HG03575 (cell line): ENCODE measurements around the gene C3orf70.
"Not testable (repeated sequence)": the region's sequence is repeated elsewhere in the genome, so short reads cannot be mapped to it uniquely, and the experiment has no call there.

Experiments used
- ATAC-seq: cut with Tn5 transposase; IDR thresholded peaks from one replicate; pipeline ENCODE4 v1.9.1; 2021; ENCODE audit not compliant: unreplicated experiment, insufficient number of reproducible peaks, low FRiP score; ENCODE audit errors: extremely low read depth

The C3orf70 gene

GRCh38 chr3:185153171-185153771, 411 bp upstream of the C3orf70 start:
- ATAC-seq: no peak

GRCh38 chr3:185151964-185152409, 873 bp downstream of the C3orf70 start:
- ATAC-seq: no peak

- no peak for ATAC-seq
Measured at GRCh38 chr3:185151101-185151963, 1.5 kb downstream of the C3orf70 start.

DNA sequence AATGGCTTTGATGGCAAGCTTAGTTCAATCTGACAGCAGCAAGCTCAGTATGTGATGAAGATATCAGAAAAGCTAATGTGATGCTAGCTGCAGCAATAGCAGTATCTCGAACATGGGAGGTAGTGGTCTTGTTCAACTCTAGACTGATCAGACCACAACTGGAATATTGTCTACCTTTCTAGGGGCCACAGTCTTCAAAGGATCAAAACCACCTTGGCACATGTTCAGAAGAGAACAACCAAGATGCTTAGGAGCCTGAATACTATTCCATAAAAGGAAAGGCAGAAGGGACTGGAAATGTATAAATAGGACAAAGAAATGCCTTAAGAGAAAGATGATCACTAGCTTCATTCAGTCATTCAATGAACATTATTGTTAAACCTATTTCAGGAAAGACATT, 2.3 kb downstream of the C3orf70 start:
- no peak for ATAC-seq

DNA sequence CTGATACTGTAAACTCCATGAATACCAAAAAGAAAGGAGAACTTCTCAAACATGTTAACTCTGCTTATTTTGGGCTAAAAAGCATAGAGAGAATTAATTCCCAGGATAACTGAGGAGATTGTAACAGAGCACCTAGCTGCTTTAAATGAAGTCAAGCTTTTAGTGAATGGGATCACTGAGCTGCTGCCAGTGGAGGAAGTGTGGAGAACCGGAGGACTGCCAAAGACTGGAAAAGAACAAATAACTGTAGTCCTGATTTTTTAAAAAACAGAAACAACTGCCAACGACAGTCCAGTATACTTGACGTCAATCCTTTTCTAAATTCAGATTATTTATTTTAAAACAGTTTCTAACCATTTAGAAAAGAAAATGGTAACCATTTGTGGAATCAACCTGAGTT, 3.3 kb downstream of the C3orf70 start:
- no peak for ATAC-seq

- no peak for ATAC-seq
Measured at GRCh38 chr3:185145511-185145910, 7.3 kb downstream of the C3orf70 start.

DNA sequence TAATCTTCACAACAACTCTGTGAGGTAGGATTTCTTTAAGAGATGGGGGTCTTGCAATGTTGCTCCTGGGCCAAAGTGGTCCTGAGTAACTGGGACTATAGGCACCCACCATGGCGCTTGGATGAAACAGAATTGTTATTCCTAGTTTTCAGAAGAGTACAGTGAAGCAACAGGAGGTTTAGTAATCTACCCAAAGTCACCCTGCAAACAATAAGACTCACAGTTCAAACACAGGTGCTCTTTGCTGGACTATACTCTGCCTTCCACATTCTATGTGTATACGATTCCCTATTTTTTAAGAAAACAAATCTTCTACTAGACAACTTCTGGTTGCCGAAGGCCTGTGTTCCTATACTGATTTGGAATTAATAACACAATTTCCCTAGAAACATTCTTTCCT, 8.1 kb downstream of the C3orf70 start:
- ATAC-seq: no peak

DNA sequence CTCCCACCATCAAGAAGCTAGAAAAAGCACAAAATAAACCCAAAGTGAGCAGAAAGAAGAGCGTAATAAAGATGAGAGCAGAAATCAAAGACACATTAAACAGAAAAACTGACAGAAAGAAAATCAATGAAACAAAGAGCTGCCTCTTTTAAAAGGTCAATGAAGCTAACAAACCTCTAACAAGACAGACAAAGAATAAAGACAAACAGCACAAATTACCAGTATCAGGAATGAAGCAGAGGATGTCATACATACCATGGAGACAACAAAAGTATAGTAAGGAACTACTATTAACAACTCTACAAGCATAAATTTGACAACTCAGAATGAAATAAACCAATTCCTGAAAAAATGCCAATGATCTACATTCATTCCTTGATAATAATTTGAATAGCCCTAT, 15.0 kb downstream of the C3orf70 start:
- ATAC-seq: no peak

- no peak for ATAC-seq
Measured at GRCh38 chr3:185134509-185134908, 18.4 kb downstream of the C3orf70 start.

- no peak for ATAC-seq
Measured at GRCh38 chr3:185131602-185132256, 21.1 kb downstream of the C3orf70 start.

- ATAC-seq: no peak
Measured at GRCh38 chr3:185129083-185129482, 23.8 kb downstream of the C3orf70 start.

DNA sequence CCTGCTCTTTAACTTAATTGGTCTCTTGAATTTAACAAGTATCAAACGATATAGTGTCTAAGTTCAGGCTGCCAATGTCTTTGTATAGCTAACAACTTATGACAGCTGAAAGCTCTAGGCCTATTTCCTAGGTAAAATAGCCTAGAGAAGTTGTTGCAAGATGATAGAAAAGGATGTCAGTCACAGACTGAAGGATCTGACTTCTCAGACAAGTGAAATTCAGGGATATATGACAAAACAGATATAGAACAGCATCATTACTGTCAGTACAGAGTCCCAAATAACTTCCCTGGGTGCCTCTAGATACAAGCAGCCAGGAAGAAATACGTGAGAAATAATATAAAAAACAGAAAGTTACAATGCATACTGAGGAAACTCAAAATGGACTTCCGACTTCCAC, 26.7 kb downstream of the C3orf70 start:
- no peak for ATAC-seq

DNA sequence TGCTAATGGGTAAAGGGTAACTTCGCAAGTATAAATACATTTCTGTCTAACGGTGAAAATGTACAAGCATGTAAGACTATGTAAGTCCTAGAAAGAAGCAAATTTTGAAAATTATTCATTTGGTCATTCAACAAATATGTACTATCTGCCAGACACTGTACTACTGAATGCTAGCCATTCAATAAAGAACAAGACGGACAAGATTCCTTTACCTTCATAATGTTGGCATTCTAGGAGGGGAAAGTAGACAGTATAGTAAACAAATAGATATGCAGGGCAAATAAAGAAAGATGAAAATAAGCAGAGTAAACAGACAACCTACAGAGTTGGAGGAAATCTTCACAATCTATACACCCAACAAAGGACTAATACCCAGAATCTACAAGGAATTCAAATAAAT, 32.7 kb downstream of the C3orf70 start:
- no peak for ATAC-seq

DNA sequence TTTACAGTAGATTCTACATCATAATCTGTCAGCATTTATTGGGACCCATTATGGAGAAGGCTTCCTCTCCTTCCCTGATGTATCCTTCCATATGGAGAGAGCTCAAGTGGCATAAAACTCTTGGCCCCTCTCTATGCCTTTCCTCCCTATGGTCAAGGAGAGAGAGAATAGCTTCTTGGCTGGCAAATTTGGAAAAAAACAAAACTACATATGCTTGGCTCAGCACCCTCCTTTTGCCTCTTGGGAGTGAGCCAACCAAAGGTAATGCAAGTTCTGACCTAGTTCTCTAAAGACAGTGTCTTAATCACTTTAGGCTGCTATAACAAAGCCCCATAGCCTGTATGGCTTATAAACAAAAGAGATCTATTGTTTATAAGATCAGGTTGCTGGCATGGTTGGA, 37.5 kb downstream of the C3orf70 start:
- ATAC-seq: no peak

- ATAC-seq: no peak
Measured at GRCh38 chr3:185114756-185115155, 38.1 kb downstream of the C3orf70 start.

GRCh38 chr3:185112186-185112585, 40.7 kb downstream of the C3orf70 start:
- no peak for ATAC-seq

GRCh38 chr3:185109012-185109411, 43.8 kb downstream of the C3orf70 start:
- not testable (repeated sequence) for ATAC-seq

DNA sequence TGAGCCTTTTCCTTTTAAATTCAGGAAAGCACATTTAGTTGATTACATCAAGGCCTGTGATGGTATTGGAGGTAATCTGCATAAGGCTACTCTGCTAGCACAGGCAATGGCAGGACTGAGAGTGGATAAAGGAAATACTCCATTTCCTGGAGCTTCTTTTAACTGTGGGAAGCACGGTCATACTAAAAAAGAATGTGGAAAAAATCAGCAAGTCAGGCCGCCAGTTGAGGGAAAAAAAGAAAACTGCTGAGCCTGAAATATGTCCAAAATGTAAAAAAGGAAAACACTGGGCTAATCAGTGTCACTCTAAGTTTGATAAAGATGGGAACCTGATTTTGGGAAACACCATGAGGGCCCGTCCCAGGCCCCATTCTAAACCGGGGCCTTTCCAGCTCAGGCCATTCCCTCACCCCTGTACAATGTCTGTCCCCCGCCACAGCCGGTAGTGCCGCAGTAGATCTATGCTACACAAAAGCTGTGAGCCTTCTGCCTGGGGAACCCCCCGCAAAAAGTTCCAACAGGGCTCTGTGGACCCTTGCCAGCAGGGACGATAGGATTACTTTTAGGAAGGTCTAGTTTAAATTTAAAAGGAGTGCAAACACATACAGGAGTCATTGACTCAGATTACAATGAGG, 46.5 kb downstream of the C3orf70 start:
- not testable (repeated sequence) for ATAC-seq

- no peak for ATAC-seq
Measured at GRCh38 chr3:185103359-185104127, 49.3 kb downstream of the C3orf70 start.
